ENCODE measurements around the gene KCNIP1. TPM values are rescaled to one million over a fixed set of nuclear protein-coding genes. Genes with fewer than 3 reads are reported as not detected.

Gene KCNIP1
- total RNA-seq, 2 donors from 2014 or later = not detected

DNA sequence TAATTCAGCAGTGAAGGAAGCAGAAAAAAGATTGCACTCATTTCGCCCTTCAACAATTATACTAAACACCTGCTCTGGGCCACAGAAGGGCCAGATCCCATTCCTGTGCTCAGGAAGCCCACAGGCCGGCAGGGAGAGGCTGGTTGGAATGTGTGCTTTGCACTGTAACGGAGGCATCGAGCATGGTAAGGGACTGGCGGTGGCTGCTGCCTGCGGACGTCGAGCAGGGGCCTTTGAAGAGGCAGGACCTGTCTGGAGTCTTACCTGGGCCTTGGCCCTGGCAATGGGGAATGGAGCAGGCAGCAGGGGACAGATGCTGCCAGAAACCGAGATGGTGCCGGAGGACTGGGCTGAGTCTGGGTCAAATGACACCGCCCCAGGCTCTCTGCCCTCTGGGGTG, 97.8 kb downstream of the KCNIP1 start:
- H3K4me3 Mint-ChIP-seq = no peak overlapping the region
- no peaks in the 10 kb centered on the region for H3K9me3 Mint-ChIP-seq
- peaks cover 8% of the 10 kb centered on the region in 2 donors for H3K27me3 Mint-ChIP-seq
- ATAC-seq (no peak), DNase-seq (ENCODE audit: low spot score) (no peak)
- no peak overlapping the region for H3K27ac Mint-ChIP-seq
- no peaks in the 10 kb centered on the region for H3K36me3 Mint-ChIP-seq
- H3K4me1 Mint-ChIP-seq (ENCODE audit: low read depth in 2 of 2) = peaks cover 0 to 8% of the 10 kb centered on the region in 2 donors

DNA sequence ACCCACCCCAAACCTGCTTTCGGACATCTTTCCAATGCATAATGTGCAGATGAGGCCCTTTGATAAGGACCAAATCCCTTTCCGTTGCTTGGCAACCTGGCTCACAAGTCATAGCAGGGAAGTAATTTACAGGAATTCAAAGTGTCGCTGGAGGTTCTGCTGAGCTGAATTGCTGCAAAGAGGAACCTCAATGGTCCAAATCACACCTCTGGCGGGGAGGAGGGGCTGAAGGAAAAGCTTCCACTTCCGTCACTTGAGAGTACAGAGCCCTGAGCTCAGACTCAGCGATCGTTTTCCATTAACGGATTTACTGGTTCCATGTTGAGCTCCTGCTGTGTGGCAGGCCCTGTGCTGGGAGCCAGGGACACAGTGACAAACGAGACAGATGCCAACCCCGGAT, 99.3 kb downstream of the KCNIP1 start:
- no peaks in the 10 kb centered on the region for H3K36me3 Mint-ChIP-seq
- H3K9me3 Mint-ChIP-seq = no peaks in the 10 kb centered on the region
- ATAC-seq = no peak
- H3K27me3 Mint-ChIP-seq = peaks cover 8 to 9% of the 10 kb centered on the region in 2 donors
- H3K27ac Mint-ChIP-seq = no peak overlapping the region
- DNase-seq (ENCODE audit: low spot score) = no peak
- H3K4me1 Mint-ChIP-seq (ENCODE audit: low read depth in 2 of 2) = peaks cover 0 to 8% of the 10 kb centered on the region in 2 donors
- no peak overlapping the region for H3K4me3 Mint-ChIP-seq

DNA sequence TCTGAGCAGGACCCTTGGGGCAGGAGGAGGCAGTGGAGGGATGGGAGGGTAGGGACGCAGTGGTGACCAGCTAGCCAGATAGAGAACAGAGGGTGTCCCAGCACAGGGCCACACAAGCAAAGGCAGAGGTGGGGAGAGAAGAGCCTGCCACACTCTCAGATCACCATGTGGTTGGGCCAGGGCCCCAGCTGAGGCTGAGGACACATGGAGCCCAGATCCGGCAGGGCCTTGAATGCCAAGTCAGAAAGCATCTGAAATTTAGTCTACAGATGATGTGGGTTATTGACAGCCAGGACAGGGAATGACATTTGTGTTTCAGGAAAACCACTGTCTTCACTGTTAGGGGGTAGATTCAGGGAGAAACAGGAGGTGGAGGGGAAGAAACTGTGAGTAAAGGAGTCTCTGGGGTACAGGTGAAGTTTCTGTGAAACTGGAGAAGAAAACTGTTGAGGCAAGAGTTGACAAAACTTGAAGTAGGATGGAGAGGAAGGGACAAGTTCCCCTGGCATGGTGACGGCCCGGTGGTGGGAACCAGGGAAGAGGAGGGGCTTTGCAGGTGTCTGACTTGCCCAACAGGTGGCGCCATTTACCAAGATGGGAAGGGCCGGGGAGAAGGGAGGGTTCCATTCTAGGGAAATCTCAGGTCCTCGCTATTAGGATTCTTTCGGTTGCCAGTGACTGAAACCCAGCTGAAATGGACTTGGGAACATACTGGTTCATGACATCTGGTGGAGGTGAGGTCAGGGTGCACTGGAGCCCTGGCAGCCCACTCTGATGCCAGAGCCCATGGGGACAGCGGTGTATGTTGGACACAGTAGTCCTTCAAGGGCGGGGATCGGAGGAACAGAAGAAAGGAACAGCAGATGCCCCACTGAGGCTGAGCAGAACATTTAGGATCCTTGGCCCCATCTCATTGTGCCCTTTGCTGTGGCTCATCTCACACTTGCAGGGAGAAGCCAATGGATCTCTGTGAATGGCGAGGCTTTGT, 100.1 kb downstream of the KCNIP1 start:
- H3K4me3 Mint-ChIP-seq = no peak overlapping the region
- no peak overlapping the region for H3K27ac Mint-ChIP-seq
- ATAC-seq (no peak), DNase-seq (ENCODE audit: low spot score) (no peak)
- peaks cover 8 to 9% of the 10 kb centered on the region in 2 donors for H3K27me3 Mint-ChIP-seq
- H3K36me3 Mint-ChIP-seq = no peaks in the 10 kb centered on the region
- H3K9me3 Mint-ChIP-seq = no peaks in the 10 kb centered on the region
- peaks cover 0 to 4% of the 10 kb centered on the region in 2 donors for H3K4me1 Mint-ChIP-seq (ENCODE audit: low read depth in 2 of 2)

DNA sequence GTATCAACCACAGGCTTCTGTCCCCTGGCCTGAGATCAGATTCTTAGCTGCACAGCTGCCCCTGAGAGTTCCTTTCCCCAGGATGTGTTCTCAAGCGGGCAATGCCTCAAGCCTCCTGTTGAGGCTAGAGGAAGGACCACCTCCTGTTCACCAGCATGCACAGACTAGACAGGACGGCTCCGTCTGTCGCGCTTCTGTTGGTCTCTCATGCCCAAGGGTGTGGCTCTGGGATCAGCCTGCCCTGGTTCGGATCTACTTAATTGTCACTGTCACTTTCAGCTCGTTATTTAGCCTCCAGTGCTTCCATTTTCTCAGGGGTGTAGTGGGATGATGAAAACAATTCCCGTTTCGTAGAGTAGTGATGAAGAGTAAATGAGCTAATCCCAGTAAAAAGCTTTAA, 103.1 kb downstream of the KCNIP1 start:
- Mint-ChIP-seq H3K27ac (no peak overlapping the region), H3K36me3 (no peaks in the 10 kb centered on the region), H3K4me3 (no peak overlapping the region), H3K4me1 (ENCODE audit: low read depth in 2 of 2) (peaks cover 0 to 4% of the 10 kb centered on the region in 2 donors), H3K9me3 (no peaks in the 10 kb centered on the region), H3K27me3 (peaks cover 0 to 9% of the 10 kb centered on the region in 2 donors)
- no peak for ATAC-seq
- no peak for DNase-seq (ENCODE audit: low spot score)

DNA sequence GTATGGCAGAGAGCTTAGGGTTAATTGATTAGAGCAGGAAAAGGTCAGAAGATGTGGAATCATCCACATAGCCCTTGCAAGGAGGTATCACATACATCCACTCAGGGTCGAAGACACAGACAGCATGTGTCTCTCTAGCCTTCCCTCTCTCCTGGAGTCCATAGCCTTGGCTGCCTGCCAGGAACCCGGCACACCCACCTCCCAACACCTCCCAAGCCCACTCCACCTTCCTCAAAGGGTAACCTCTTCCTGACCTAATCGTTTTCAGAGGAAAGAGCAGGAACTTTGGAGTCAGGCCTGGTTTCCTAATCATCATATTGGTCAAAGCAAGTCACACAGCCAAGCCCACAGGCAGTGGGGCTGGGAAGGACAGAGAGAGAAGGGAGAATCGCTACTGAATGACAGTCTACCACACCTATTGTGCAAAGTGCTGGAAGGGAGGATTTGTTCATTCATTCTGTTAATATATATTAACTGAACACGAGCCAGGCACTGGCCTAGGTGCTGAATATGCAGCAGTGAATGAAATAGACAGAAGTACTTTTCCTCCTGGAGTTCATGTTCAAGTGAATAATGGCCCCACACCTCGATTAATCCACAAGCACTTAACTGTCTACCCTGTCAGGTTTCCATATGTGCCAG, 107.8 kb downstream of the KCNIP1 start:
- peaks cover 6 to 9% of the 10 kb centered on the region in 2 donors for H3K27me3 Mint-ChIP-seq
- no peaks in the 10 kb centered on the region for H3K4me1 Mint-ChIP-seq (ENCODE audit: low read depth in 2 of 2)
- no peak overlapping the region for H3K27ac Mint-ChIP-seq
- DNase-seq (ENCODE audit: low spot score) (no peak), ATAC-seq (no peak)
- H3K4me3 Mint-ChIP-seq = no peak overlapping the region
- no peaks in the 10 kb centered on the region for H3K9me3 Mint-ChIP-seq
- H3K36me3 Mint-ChIP-seq = no peaks in the 10 kb centered on the region

DNA sequence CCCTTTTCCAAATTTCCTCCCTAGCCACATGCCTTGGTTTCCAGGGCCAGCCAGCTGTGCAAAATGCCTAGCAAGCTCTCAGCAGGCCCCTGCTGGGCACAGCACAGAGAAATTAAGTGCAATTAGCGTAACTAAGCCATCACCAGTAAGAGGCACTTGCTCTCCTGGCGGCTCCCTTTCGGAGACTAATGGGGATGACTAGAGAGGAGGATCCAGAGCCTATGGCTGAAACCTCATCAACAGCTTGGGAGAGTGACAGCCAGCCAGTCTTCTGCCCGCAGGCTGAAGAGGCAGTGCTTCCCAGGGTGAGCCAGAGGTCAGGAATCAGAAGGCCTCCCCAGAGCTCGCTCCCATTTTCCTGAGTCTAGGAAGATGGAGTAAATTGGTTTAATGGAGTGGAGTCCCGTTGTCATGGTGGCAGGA, 108.4 kb downstream of the KCNIP1 start:
- DNase-seq (ENCODE audit: low spot score) (no peak), ATAC-seq (no peak)
- Mint-ChIP-seq H3K27ac (no peak overlapping the region), H3K4me1 (ENCODE audit: low read depth in 2 of 2) (no peaks in the 10 kb centered on the region), H3K4me3 (no peak overlapping the region), H3K27me3 (peaks cover 7 to 11% of the 10 kb centered on the region in 2 donors), H3K36me3 (no peaks in the 10 kb centered on the region), H3K9me3 (no peaks in the 10 kb centered on the region)

DNA sequence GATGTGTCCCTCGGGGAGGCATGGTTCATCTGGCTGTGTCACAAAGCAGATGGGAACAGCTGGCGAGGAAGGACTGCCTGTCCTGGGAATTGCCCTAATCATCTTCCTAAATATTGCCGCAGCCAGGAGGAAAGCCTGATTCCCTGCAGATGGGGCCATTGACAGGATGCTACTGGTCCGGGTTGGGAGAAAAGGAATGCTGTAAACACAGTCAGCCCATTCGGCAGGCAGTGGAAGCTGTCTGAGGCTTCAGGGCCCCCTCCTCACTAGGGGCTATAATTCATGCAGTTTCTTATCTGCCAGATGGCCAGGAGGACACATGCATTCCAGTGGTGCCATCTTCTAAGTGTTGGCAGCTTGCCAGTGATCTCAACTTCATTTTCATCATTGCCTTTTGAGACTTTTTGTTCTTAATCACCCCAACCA, 110.3 kb downstream of the KCNIP1 start:
- Mint-ChIP-seq H3K4me3 (no peak overlapping the region), H3K27ac (no peak overlapping the region), H3K9me3 (no peaks in the 10 kb centered on the region), H3K27me3 (peaks cover 7 to 11% of the 10 kb centered on the region in 2 donors), H3K4me1 (ENCODE audit: low read depth in 2 of 2) (peaks cover 5 to 6% of the 10 kb centered on the region in 2 donors), H3K36me3 (no peaks in the 10 kb centered on the region)
- ATAC-seq (no peak), DNase-seq (ENCODE audit: low spot score) (no peak)

DNA sequence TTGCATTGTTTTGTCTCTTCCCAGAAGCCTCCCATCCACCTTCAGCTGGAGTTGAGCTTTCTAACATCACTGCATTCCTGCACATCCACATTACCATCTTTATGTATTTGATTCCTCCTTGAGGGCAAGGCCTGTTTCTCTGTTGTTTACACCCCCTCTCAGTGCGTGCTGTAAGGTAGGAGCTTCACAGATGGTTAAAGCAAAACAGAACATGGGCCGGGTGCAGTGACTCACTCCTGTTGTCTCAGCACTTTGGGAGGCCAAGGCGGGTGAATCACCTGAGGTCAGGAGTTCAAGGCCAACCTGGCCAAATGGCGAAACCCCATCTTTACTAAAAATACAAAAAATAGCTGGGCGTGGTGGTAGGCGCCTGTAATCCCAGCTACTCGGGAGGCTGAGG, 110.9 kb downstream of the KCNIP1 start:
- ATAC-seq (no peak), DNase-seq (ENCODE audit: low spot score) (no peak)
- H3K27ac Mint-ChIP-seq = no peak overlapping the region
- peaks cover 5 to 6% of the 10 kb centered on the region in 2 donors for H3K4me1 Mint-ChIP-seq (ENCODE audit: low read depth in 2 of 2)
- no peaks in the 10 kb centered on the region for H3K9me3 Mint-ChIP-seq
- peaks cover 7 to 11% of the 10 kb centered on the region in 2 donors for H3K27me3 Mint-ChIP-seq
- H3K36me3 Mint-ChIP-seq = no peaks in the 10 kb centered on the region
- H3K4me3 Mint-ChIP-seq = no peak overlapping the region

DNA sequence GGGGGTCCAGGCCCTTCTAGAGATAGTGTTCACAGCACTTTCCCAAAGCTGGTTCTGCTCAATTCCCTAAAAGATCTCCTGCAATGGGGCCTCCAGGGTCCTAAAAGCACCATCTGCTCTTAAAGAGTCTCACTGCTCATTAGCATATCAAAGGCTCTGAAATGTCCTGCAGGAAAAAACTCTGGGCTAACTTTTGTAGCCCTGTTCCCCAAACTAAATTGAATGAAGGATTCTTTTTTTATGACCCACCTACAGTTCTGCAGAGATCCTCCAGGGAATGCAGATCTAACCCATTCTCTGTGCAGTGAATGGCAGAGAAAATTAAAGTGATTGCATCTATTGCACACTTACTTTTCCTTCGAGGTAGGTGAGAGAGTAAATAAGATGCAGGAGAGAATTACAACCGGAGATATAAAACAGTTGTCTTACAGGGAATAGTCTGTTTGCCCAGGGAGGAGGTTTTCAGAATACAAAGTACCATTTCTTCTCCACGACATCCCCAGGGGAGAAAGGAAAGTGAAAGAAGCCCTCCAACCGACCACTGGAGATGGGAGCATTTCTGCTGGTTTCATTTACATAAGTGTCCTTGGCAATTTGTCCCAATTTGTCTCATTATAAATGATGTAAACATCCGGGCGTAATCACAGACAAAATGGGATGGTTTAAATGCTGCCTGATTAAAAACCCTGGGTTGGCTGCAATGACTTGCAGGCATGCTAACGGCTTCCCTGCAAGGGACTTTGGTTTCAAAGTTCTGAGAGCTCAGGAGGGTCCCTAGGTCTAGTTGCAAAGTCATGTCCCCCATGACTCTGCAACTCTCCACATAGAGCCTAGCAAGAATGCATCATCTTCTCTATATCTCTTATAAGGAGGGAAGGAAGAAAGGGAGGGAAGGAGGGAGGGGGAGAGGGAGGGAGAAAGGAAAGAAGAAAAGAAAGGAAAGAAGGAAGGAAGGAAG, 114.0 kb downstream of the KCNIP1 start:
- ATAC-seq (no peak), DNase-seq (ENCODE audit: low spot score) (no peak)
- H3K9me3 Mint-ChIP-seq = no peaks in the 10 kb centered on the region
- no peak overlapping the region for H3K27ac Mint-ChIP-seq
- peaks cover 4 to 11% of the 10 kb centered on the region in 2 donors for H3K27me3 Mint-ChIP-seq
- peaks cover 5 to 6% of the 10 kb centered on the region in 2 donors for H3K4me1 Mint-ChIP-seq (ENCODE audit: low read depth in 2 of 2)
- H3K36me3 Mint-ChIP-seq = no peaks in the 10 kb centered on the region
- no peak overlapping the region for H3K4me3 Mint-ChIP-seq

DNA sequence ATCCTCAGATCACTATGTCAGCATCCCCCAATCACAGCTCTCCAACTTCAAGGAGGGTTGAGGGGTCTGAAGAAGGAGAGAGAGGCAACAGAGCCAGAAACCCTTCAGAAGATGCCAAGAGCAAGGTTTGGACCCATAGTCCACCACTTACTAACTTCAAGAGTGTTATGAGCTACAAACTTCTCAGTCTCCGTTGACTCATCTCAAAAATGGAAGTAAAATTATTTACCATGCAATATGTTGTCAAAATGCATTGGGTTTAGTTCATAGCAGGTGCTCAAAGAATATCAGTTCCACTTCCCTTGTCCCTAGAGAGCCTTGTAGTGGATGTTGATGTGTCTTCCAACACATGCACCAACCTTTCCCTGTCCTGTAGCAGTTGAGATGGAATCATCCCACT, 116.0 kb downstream of the KCNIP1 start:
- H3K4me3 Mint-ChIP-seq = no peak overlapping the region
- H3K27ac Mint-ChIP-seq = no peak overlapping the region
- ATAC-seq (no peak), DNase-seq (ENCODE audit: low spot score) (no peak)
- no peaks in the 10 kb centered on the region for H3K9me3 Mint-ChIP-seq
- H3K36me3 Mint-ChIP-seq = no peaks in the 10 kb centered on the region
- peaks cover 5 to 6% of the 10 kb centered on the region in 2 donors for H3K4me1 Mint-ChIP-seq (ENCODE audit: low read depth in 2 of 2)
- H3K27me3 Mint-ChIP-seq = peaks cover 0 to 6% of the 10 kb centered on the region in 2 donors

DNA sequence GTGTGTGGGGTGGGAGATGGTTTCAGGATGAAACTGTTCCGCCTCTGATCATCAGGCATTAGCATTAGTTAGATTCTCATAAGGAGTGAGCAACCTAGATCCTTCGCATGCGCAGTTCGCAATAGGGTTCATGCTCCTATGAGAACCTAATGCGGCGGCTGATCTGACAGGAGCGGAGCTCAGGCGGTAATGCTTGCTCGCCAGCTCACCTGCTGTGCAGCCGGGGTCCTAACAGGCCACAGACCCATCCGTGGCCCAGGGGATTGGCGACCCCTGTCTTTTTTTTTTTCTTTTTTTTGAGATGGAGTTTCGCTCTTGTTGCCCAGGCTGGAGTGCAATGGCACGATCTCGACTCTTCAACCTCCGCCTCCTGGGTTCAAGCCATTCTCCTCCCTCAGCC, 119.1 kb downstream of the KCNIP1 start:
- H3K27me3 Mint-ChIP-seq = no peaks in the 10 kb centered on the region

DNA sequence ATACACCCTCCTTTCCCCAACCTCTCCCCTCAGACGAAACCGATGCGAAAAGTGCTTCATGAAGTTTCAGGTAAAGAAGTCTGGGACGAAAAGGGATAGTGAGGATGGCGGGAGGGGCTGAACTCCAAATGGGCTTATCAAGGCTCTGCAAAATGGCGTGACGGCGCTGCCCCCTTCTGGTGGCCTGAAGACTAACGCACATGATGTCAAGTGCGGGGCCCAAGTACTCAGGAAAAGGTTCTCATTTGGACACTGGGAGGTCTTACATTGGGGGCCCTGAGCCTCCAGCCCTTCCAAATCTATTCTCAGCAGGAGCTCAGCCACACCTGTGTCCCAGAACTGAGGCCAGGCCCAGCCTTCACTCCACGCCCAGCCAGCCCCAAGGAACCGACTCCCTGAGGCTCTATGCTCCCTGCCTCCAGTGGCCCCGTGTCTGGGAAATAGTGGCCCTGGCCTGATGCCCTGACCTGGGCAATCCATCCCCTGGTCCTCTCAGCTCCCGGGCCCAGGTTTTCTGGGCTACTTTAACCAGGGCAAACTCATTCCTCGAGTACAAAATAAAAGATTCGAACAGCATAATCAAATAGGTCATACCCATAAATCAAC, 119.9 kb downstream of the KCNIP1 start:
- ATAC-seq = peak in 1 of 2 donors; percentile 25
- H3K4me1 Mint-ChIP-seq (ENCODE audit: low read depth in 2 of 2) = no peaks in the 10 kb centered on the region

More for the DNA sequence above, 119.1 kb downstream of the KCNIP1 start:
- H3K27ac Mint-ChIP-seq = no peak overlapping the region
- ATAC-seq (no peak), DNase-seq (ENCODE audit: low spot score) (no peak)
- no peak overlapping the region for H3K4me3 Mint-ChIP-seq
- H3K4me1 Mint-ChIP-seq (ENCODE audit: low read depth in 2 of 2) = peaks cover 1 to 2% of the 10 kb centered on the region in 2 donors
- H3K36me3 Mint-ChIP-seq = no peaks in the 10 kb centered on the region
- H3K9me3 Mint-ChIP-seq = no peaks in the 10 kb centered on the region

More for the DNA sequence above, 119.9 kb downstream of the KCNIP1 start:
- Mint-ChIP-seq H3K9me3 (no peaks in the 10 kb centered on the region), H3K27ac (no peak overlapping the region), H3K27me3 (no peaks in the 10 kb centered on the region), H3K4me3 (no peak overlapping the region), H3K36me3 (no peaks in the 10 kb centered on the region)
- no peak for DNase-seq (ENCODE audit: low spot score)
